K562 (cell line): ENCODE data around the gene CLIC5. TPM values are rescaled to one million over a fixed set of nuclear protein-coding genes. Genes with fewer than 3 reads are reported as not detected.

ENCODE experiments used
- ATAC-seq: fragments of 200-7000 bp; cut with Tn5 transposase; 3 replicates; pipeline ENCODE4 v1.9.1; 2020; ENCODE audit warnings: moderate library complexity
- BruUV-seq: library from RNA; stranded (reverse); fragments of 400-500 nt; replicated peaks from 2 replicates; lab custom pipeline; 2021; lab: Mats Ljungman, UMichigan
- CTCF ChIA-PET: fragments of 300-600 bp; formaldehyde crosslinking; extraction: SDS; loops from one replicate; lab custom pipeline; 2021; ENCODE audit warnings: low intra/inter-chr PET ratio; lab: Yijun Ruan, JAX
- POLR2A ChIA-PET: fragments of 300-600, 350-650 bp; sonication (Branson Sonifier 250); formaldehyde crosslinking; extraction: SDS; loops from one replicate; lab custom pipeline; 2021; ENCODE audit warnings: antibody characterized with exemption, inconsistent platforms; lab: Yijun Ruan, JAX
- DNase-seq, 4 experiments: peaks; one replicate each; pipeline versions ENCODE4 v3.0.0 to v3.0.0-alpha.2; 2011 to 2018; ENCODE audit warnings: low spot score in 3 of 4, mixed read lengths in 3 of 4; ENCODE audit errors: extremely low read depth in 1 of 4
- FAIRE-seq: peaks from 2 replicates; lab custom pipeline; 2011; peaks lifted over from hg19 to GRCh38; lab: Jason Lieb, UNC
- H2AFZ ChIP-seq: 2 replicates; pipeline ENCODE4 v1.6.0; 2011; ENCODE audit warnings: low read depth, low read length, control low read depth, inconsistent platforms
- H3K27ac ChIP-seq: fragments of 200-600 bp; 3 replicates; pipeline ENCODE4 v1.8.0; 2011; ENCODE audit warnings: low read depth, mild to moderate bottlenecking, control low read depth, inconsistent platforms, low read length, moderate library complexity, mixed read lengths; ENCODE audit errors: extremely low read depth
- H3K27me3 ChIP-seq, 2 experiments: fragments of 300-600 bp in 1 of 2; 2 replicates in 1 of 2; 3 replicates in 1 of 2; pipeline versions ENCODE4 v1.6.0 to v1.8.0; 2011; ENCODE audit warnings: inconsistent platforms in 2 of 2, low read length in 2 of 2, mild to moderate bottlenecking in 1 of 2, mixed read lengths in 1 of 2, moderate library complexity in 1 of 2; ENCODE audit not compliant: control insufficient read depth in 2 of 2, insufficient read depth in 2 of 2
- H3K36me3 ChIP-seq: fragments of 300-600 bp; 3 replicates; pipeline ENCODE4 v1.8.0; 2011; ENCODE audit warnings: mild to moderate bottlenecking, low read length, inconsistent platforms; ENCODE audit not compliant: control insufficient read depth, insufficient read depth
- H3K4me1 ChIP-seq, 2 experiments: fragments of 200-600 bp in 1 of 2; replicated peaks in 1 of 2; 2 replicates in 1 of 2; 3 replicates in 1 of 2; pipeline versions ENCODE4 v1.5.1 to v1.8.0; 2011; ENCODE audit warnings: inconsistent platforms in 2 of 2, low read length in 2 of 2, mild to moderate bottlenecking in 1 of 2, mixed read lengths in 1 of 2, moderate library complexity in 1 of 2; ENCODE audit not compliant: control insufficient read depth in 2 of 2, insufficient read depth in 2 of 2
- H3K4me2 ChIP-seq: 2 replicates; pipeline ENCODE4 v1.6.1; 2011; ENCODE audit warnings: low read length, control low read depth, inconsistent platforms, mixed read lengths; ENCODE audit not compliant: insufficient read depth
- H3K4me3 ChIP-seq: fragments of 200-600 bp; sonication (generic), shearing (Covaris generic); 2 replicates; pipeline ENCODE4 v1.5.1; 2016; ENCODE audit warnings: control low read depth, inconsistent platforms
- H3K79me2 ChIP-seq: fragments of 200-600 bp; 3 replicates; pipeline ENCODE4 v1.8.0; 2011; ENCODE audit warnings: low read length, inconsistent platforms; ENCODE audit not compliant: control insufficient read depth, insufficient read depth
- H3K9ac ChIP-seq, 2 experiments: 2 replicates each; pipeline versions ENCODE4 v1.6.0 to v1.6.1; 2011; ENCODE audit warnings: low read depth in 2 of 2, low read length in 2 of 2, control low read depth in 1 of 2, inconsistent platforms in 1 of 2, mild to moderate bottlenecking in 1 of 2, mixed read lengths in 1 of 2; ENCODE audit not compliant: insufficient read depth in 1 of 2
- H3K9me1 ChIP-seq: one replicate; pipeline ENCODE4 v1.6.0; 2011; ENCODE audit warnings: inconsistent platforms, mild to moderate bottlenecking, low read length, moderate library complexity; ENCODE audit not compliant: control insufficient read depth, insufficient read depth
- H3K9me3 ChIP-seq: replicated peaks from 2 replicates; pipeline ENCODE4 v1.5.1; 2011; ENCODE audit warnings: low read depth, low read length, inconsistent platforms; ENCODE audit not compliant: control insufficient read depth, insufficient read depth
- H4K20me1 ChIP-seq: replicated peaks from 2 replicates; pipeline ENCODE4 v1.6.1; 2011; ENCODE audit warnings: low read length, inconsistent platforms, mixed read lengths; ENCODE audit not compliant: control insufficient read depth, insufficient read depth
- ATF1 ChIP-seq, 2 experiments: fragments of 450-650 bp in 1 of 2; IDR thresholded peaks; 2 replicates each; pipeline ENCODE4 v1.6.1; 2016; ENCODE audit warnings: missing compliant biosample characterization in 1 of 2, missing genetic modification characterization in 1 of 2
- BRD9 ChIP-seq: fragments of 450-650 bp; IDR thresholded peaks from 2 replicates; pipeline ENCODE4 v1.6.1; 2018; ENCODE audit warnings: low read depth; ENCODE audit not compliant: partially characterized antibody
- CHD4 ChIP-seq: fragments of 200-600 bp; sonication (generic); IDR thresholded peaks from 3 replicates; pipeline ENCODE4 v1.6.1; 2012; ENCODE audit warnings: low read depth, mild to moderate bottlenecking, mixed read lengths, low read length, inconsistent platforms; ENCODE audit not compliant: insufficient read depth, insufficient replicate concordance, poor library complexity, severe bottlenecking
- DIDO1 ChIP-seq: fragments of 450-650 bp; IDR thresholded peaks from 2 replicates; pipeline ENCODE4 v1.6.1; 2016; ENCODE audit warnings: low read depth, missing biosample characterization, missing genetic modification characterization
- POLR2G ChIP-seq: fragments of 200-400 bp; formaldehyde crosslinking; IDR thresholded peaks from 2 replicates; pipeline ENCODE4 v1.6.1; 2017; ENCODE audit warnings: low read depth, mild to moderate bottlenecking, antibody characterized with exemption, low read length, moderate library complexity
- RFX5 ChIP-seq: IDR thresholded peaks from 2 replicates; pipeline ENCODE4 v1.6.1; 2011; ENCODE audit warnings: low read depth, mild to moderate bottlenecking, improper control_type of control experiment, low read length
- ZC3H4 ChIP-seq: sonication (generic); formaldehyde crosslinking; IDR thresholded peaks from 2 replicates; pipeline ENCODE4 v1.9.0; 2021; ENCODE audit warnings: missing genetic modification reagents, borderline replicate concordance
- ZNF324 ChIP-seq: fragments of 250-450 bp; sonication (Bioruptor Pico); IDR thresholded peaks from 2 replicates; pipeline ENCODE4 v1.4.0; 2020; ENCODE audit warnings: mild to moderate bottlenecking
- ZNF551 ChIP-seq: fragments of 250-450 bp; sonication (Bioruptor Pico); IDR thresholded peaks from 2 replicates; pipeline ENCODE4 v1.5.0; 2021; ENCODE audit warnings: mild to moderate bottlenecking, moderate library complexity
- ZZZ3 ChIP-seq: fragments of 450-650 bp; IDR thresholded peaks from 2 replicates; pipeline ENCODE4 v1.6.1; 2016; ENCODE audit warnings: antibody characterized with exemption, mild to moderate bottlenecking, moderate library complexity
- WGBS: fragments of 100-300 bp; shearing (Covaris generic); methylation state at CpG from one replicate; pipeline ENCODE4 v1.1.6; 2016; ENCODE audit warnings: low coverage, mixed read lengths; ENCODE audit not compliant: insufficient coverage; ENCODE audit errors: missing lambda C conversion rate; 5-methylcytosine and 5-hydroxymethylcytosine counted together
- in situ Hi-C: fragments of 300-500 bp; cut with MboI; formaldehyde crosslinking; loops from 4 replicates; pipeline ENCODE4 v1.15.0; 2018; ENCODE audit warnings: inconsistent platforms, mixed read lengths
- intact Hi-C: fragments of 100-400 bp; cut with micrococcal nuclease; formaldehyde crosslinking; loops from 2 replicates; pipeline ENCODE4 v1.14.2; 2022
- polyA plus RNA-seq, 8 experiments: library from polyadenylated mRNA; depleted of rRNA in 4 of 8; stranded (reverse) in 5 of 8; unstranded in 3 of 8; fragments of >200 nt; fragmentation: Nextera tagmentation in 2 of 8; fragmentation: Illumina TruSeq in 1 of 8; extraction: Ambion mirVana in 2 of 8; extraction: Trizol in 1 of 8; gene quantifications; 2 replicates each; pipeline versions ENCODE4 v1.2.1 to v1.2.3, GENCODE V29; 2011 to 2014; ENCODE audit warnings: inconsistent platforms in 1 of 8, missing spikeins in 1 of 8
- total RNA-seq, 7 experiments: library from RNA; depleted of rRNA in 6 of 7; stranded (reverse); fragments of >200 nt in 6 of 7; fragmentation: Illumina TruSeq in 2 of 7; extraction: Trizol in 2 of 7; gene quantifications; 2 replicates each; pipeline versions ENCODE4 v1.2.1 to v1.2.3, GENCODE V29; 2011 to 2021; ENCODE audit warnings: low replicate concordance in 1 of 7
- TF ChIP-seq, protein P1 (sequence below): fragments of 250-450 bp; sonication (Bioruptor Pico); IDR thresholded peaks from 2 replicates; pipeline ENCODE4 v1.5.0; 2021

The CLIC5 gene
- total and polyA plus RNA-seq, 9 of the 15 experiments (the other 6 are each of a cell fraction or from before 2014, with no cell fraction given), result 0.31 TPM; not detected in 8

- CTCF ChIA-PET, result interaction anchor here (1.5 kb wide), 1 partner anchor 12 kb away, joined by 3 read pairs; no protein-coding TSS in a partner anchor
- no peaks in the 10 kb centered on the region for H3K79me2 ChIP-seq
- no peaks in the 10 kb centered on the region for H3K36me3 ChIP-seq
- no peak overlapping the region for H3K4me2 ChIP-seq
- H3K9me1 ChIP-seq, result no peaks in the 10 kb centered on the region
- no peaks in the 10 kb centered on the region for H4K20me1 ChIP-seq
- BruUV-seq, result no TSS peak
- no peak overlapping the region for H2AFZ ChIP-seq
- no peak for ATAC-seq
- no peak overlapping the region for H3K4me3 ChIP-seq
- no peak for TF ChIP-seq BRD9
- TF ChIP-seq, all 486 proteins: peak for 0
- no peaks in the 10 kb centered on the region for H3K27me3 ChIP-seq
- H3K9ac ChIP-seq, result no peak overlapping the region
- 2% methylated on average over 9 of the region's 9 CpGs for WGBS
- no peak overlapping the region for H3K27ac ChIP-seq
- POLR2A ChIA-PET, result interaction anchor here (1.1 kb wide), 1 partner anchor 13 kb away, joined by 4 read pairs; no protein-coding TSS in a partner anchor
- in situ Hi-C loops (loop anchor here (25.0 kb wide), 1 partner anchor 934 kb away; no protein-coding TSS in a partner anchor), intact Hi-C loops (no loop called here)
- FAIRE-seq (no peak), DNase-seq (no peak)
- no peaks in the 10 kb centered on the region for H3K9me3 ChIP-seq
- H3K4me1 ChIP-seq, result no peaks in the 10 kb centered on the region
These were observed 37.6 kb upstream of the CLIC5 start for GRCh38 chr6:46053039-46053933.

- Histone ChIP-seq H3K9me1 (no peaks in the 10 kb centered on the region), H3K4me1 (no peaks in the 10 kb centered on the region), H3K4me3 (no peak overlapping the region), H3K79me2 (no peaks in the 10 kb centered on the region), H4K20me1 (no peaks in the 10 kb centered on the region), H3K27me3 (no peaks in the 10 kb centered on the region), H3K27ac (no peak overlapping the region), H3K36me3 (no peaks in the 10 kb centered on the region), H3K4me2 (no peak overlapping the region), H2AFZ (no peak overlapping the region), H3K9me3 (no peaks in the 10 kb centered on the region), H3K9ac (no peak overlapping the region)
- intact Hi-C loops (no loop called here), in situ Hi-C loops (loop anchor here (25.0 kb wide), 1 partner anchor 935 kb away; no protein-coding TSS in a partner anchor)
- FAIRE-seq (no peak), DNase-seq (no peak), ATAC-seq (no peak)
- BruUV-seq, result no TSS peak
- ChIA-PET POLR2A (interaction anchor here (0.7 kb wide), 1 partner anchor 183 kb away, joined by 3 read pairs; no protein-coding TSS in a partner anchor), CTCF (interaction anchor here (1.5 kb wide), 1 partner anchor 11 kb away, joined by 3 read pairs; no protein-coding TSS in a partner anchor)
- WGBS, result 0% methylated on average over 1 of the region's 1 CpG
- TF ChIP-seq POLR2G (no peak), ZNF324 (CRISPR knock-in tag) (no peak), ATF1 (CRISPR knock-in tag; IDR thresholded peaks at IDR 0.05) (no peak), ATF1 (tag; IDR thresholded peaks at IDR 0.05) (no peak), ZC3H4 (CRISPR knock-in tag) (no peak), ZNF551 (CRISPR knock-in tag) (no peak), ZZZ3 (no peak), DIDO1 (tag) (no peak), RFX5 (no peak), CHD4 (no peak)
- TF ChIP-seq, protein P1, sequence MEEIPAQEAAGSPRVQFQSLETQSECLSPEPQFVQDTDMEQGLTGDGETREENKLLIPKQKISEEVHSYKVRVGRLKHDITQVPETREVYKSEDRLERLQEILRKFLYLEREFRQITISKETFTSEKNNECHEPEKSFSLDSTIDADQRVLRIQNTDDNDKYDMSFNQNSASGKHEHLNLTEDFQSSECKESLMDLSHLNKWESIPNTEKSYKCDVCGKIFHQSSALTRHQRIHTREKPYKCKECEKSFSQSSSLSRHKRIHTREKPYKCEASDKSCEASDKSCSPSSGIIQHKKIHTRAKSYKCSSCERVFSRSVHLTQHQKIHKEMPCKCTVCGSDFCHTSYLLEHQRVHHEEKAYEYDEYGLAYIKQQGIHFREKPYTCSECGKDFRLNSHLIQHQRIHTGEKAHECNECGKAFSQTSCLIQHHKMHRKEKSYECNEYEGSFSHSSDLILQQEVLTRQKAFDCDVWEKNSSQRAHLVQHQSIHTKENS (CRISPR knock-in tag), result no peak
These were observed 36.8 kb upstream of the CLIC5 start for GRCh38 chr6:46052479-46052878.
